ENCODE data around the gene MBD5. TPM values are rescaled to one million over a fixed set of nuclear protein-coding genes. Genes with fewer than 3 reads are reported as not detected.

The MBD5 gene
- total and polyA plus RNA-seq, 8 donors, result 3.2 to 173 (median 26.5) TPM

GRCh38 chr2:148531235-148531634 lies 510.3 kb downstream of the MBD5 start:
- DNase-seq, result no peak
- intact Hi-C loops (cut with DNase I; ENCODE audit: low total_unique reads), result no loop called here
- Histone ChIP-seq H3K4me3 (no peak overlapping the region), H3K36me3 (no peaks in the 10 kb centered on the region), H3K27me3 (peaks cover 0 to 20% (median 3%) of the 10 kb centered on the region in 3 donors), H3K4me1 (no peaks in the 10 kb centered on the region), H3K9me3 (no peaks in the 10 kb centered on the region), H3K27ac (no peak overlapping the region)
- TF ChIP-seq CTCF (IDR thresholded peaks at IDR 0.05) (no peak), EP300 (IDR thresholded peaks at IDR 0.05) (no peak), POLR2A (IDR thresholded peaks at IDR 0.05) (no peak), POLR2AphosphoS5 (IDR thresholded peaks at IDR 0.05) (no peak)
- 88 to 92% (median 90%) methylated on average over 7 of the region's 7 CpGs for WGBS, 5 donors

GRCh38 chr2:148531669-148532428 lies 511.0 kb downstream of the MBD5 start:
- no peak for TF ChIP-seq POLR2AphosphoS5 (IDR thresholded peaks at IDR 0.05)
- TF ChIP-seq EP300 (IDR thresholded peaks at IDR 0.05), result no peak
- TF ChIP-seq CTCF (IDR thresholded peaks at IDR 0.05), result no peak
- Histone ChIP-seq H3K27ac (no peak overlapping the region), H3K9me3 (no peaks in the 10 kb centered on the region), H3K4me3 (no peak overlapping the region), H3K36me3 (no peaks in the 10 kb centered on the region), H3K27me3 (peaks cover 0 to 17% (median 3%) of the 10 kb centered on the region in 3 donors), H3K4me1 (no peaks in the 10 kb centered on the region)
- whole genome bisulfite sequencing, 5 donors, result 77 to 80% (median 79%) methylated on average over 13 of the region's 13 CpGs
- intact Hi-C loops (cut with DNase I; ENCODE audit: low total_unique reads), result no loop called here
- no peak for DNase-seq

GRCh38 chr2:148533004-148533403 lies 512.1 kb downstream of the MBD5 start:
- no peaks in the 10 kb centered on the region for H3K36me3 ChIP-seq
- no peaks in the 10 kb centered on the region for H3K4me1 ChIP-seq
- no peak for DNase-seq
- H3K9me3 ChIP-seq, result no peaks in the 10 kb centered on the region
- no peak for TF ChIP-seq POLR2AphosphoS5 (IDR thresholded peaks at IDR 0.05)
- TF ChIP-seq EP300 (IDR thresholded peaks at IDR 0.05), result no peak
- no peak for TF ChIP-seq CTCF (IDR thresholded peaks at IDR 0.05)
- no peak for TF ChIP-seq POLR2A (IDR thresholded peaks at IDR 0.05)
- H3K4me3 ChIP-seq, result no peak overlapping the region
- H3K27me3 ChIP-seq, result peaks cover 0 to 14% (median 3%) of the 10 kb centered on the region in 3 donors
- 85 to 91% (median 90%) methylated on average over 8 of the region's 8 CpGs for WGBS, 5 donors
- H3K27ac ChIP-seq, result no peak overlapping the region
- intact Hi-C loops (cut with DNase I; ENCODE audit: low total_unique reads), result no loop called here

GRCh38 chr2:148533685-148534084 lies 512.8 kb downstream of the MBD5 start:
- 81 to 92% (median 82%) methylated on average over 3 of the region's 3 CpGs for WGBS, 5 donors
- no peak for TF ChIP-seq CTCF (IDR thresholded peaks at IDR 0.05)
- no peak for TF ChIP-seq POLR2AphosphoS5 (IDR thresholded peaks at IDR 0.05)
- TF ChIP-seq EP300 (IDR thresholded peaks at IDR 0.05), result no peak
- TF ChIP-seq POLR2A (IDR thresholded peaks at IDR 0.05), result no peak
- intact Hi-C loops (cut with DNase I; ENCODE audit: low total_unique reads), result no loop called here

More at GRCh38 chr2:148533685-148534084, 512.8 kb downstream of the MBD5 start:
- Histone ChIP-seq H3K9me3 (no peaks in the 10 kb centered on the region), H3K4me1 (no peaks in the 10 kb centered on the region), H3K36me3 (no peaks in the 10 kb centered on the region), H3K4me3 (no peak overlapping the region), H3K27ac (no peak overlapping the region), H3K27me3 (peaks cover 0 to 14% (median 3%) of the 10 kb centered on the region in 3 donors)
- DNase-seq, result no peak

Data from stomach (tissue), 9 donors.